ENCODE results near the gene PPIL6.

The PPIL6 gene

GRCh38 chr6:109458774-109459531 is 18.5 kb upstream of the PPIL6 start:
- H3K4me3 ChIP-seq (ENCODE audit: low read depth, low read length): no peak overlapping the region
- H3K4ac ChIP-seq (ENCODE audit: low read depth, low read length): no peak overlapping the region
- peak in 1 of 2 donors; percentile 20 for DNase-seq
- H2BK120ac ChIP-seq (ENCODE audit: insufficient read depth, low read length, poor library complexity): no peak overlapping the region
- H3K27me3 ChIP-seq (ENCODE audit: insufficient read depth, low read length): no peaks in the 10 kb centered on the region
- H3K23ac ChIP-seq (ENCODE audit: low read length): no peak overlapping the region
- no peak overlapping the region for H2BK12ac ChIP-seq (ENCODE audit: low read length)
- H3K18ac ChIP-seq (ENCODE audit: low read length): no peak overlapping the region
- no CpG with 5 or more reads among the region's 5 CpGs for WGBS (ENCODE audit: extremely low coverage, insufficient coverage, insufficient read length)
- peaks cover 1 to 4% of the 10 kb centered on the region in 2 experiments for H3K36me3 ChIP-seq (ENCODE audit: control insufficient read depth in 1 of 2, insufficient read depth in 2 of 2, low read length in 2 of 2)
- peaks cover 9% of the 10 kb centered on the region for H3K79me1 ChIP-seq (ENCODE audit: low read length)
- H3K79me2 ChIP-seq (ENCODE audit: control insufficient read depth, insufficient read depth, low read length, poor library complexity): peaks cover 7% of the 10 kb centered on the region
- no peak overlapping the region for H4K8ac ChIP-seq (ENCODE audit: low read depth, low read length)
- H4K12ac ChIP-seq (ENCODE audit: low read depth, low read length): no peak overlapping the region
- H3K9me3 ChIP-seq (ENCODE audit: insufficient read depth, low read depth, low read length): peaks cover 1% of the 10 kb centered on the region
- peaks cover 5 to 9% of the 10 kb centered on the region in 2 experiments for H3K4me1 ChIP-seq (ENCODE audit: control insufficient read depth in 1 of 2, insufficient read depth in 2 of 2, low read length in 2 of 2)
- H3K9ac ChIP-seq (ENCODE audit: low read length): no peak overlapping the region
- H3K4me2 ChIP-seq (ENCODE audit: low read length): no peak overlapping the region
- no peak overlapping the region for H4K91ac ChIP-seq (ENCODE audit: low read depth, low read length)
- H3K14ac ChIP-seq (ENCODE audit: low read length): no peak overlapping the region
- no peak overlapping the region for H2AK5ac ChIP-seq (ENCODE audit: low read length)
- H3K27ac ChIP-seq (ENCODE audit: low read depth, low read length): no peak overlapping the region
- no peak overlapping the region for H2AFZ ChIP-seq (ENCODE audit: insufficient read depth, low read length, poor library complexity)
- no peak overlapping the region for H2BK5ac ChIP-seq (ENCODE audit: low read depth, low read length, poor library complexity)

DNA sequence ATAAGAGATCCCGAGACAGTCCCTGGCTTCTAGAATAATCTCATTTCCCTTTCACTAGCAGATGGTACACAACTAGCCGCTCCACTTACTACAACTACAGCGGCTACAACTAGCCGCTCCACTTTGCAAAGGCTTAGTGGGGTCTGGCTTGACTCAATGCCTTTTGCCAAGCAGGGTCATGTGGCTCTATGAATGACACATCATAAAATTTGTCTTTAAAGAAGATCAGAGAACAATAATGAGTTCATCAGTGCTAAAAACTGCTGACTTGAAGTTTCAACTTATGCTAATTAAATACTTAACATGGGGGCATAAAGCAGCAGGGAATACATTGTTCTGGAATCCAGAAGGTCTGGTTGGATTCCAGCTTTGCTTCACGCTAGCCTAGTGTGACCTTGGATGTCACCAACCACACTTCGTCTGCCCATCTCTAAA is 17.2 kb upstream of the PPIL6 start:
- Histone ChIP-seq H3K79me1 (ENCODE audit: low read length) (peaks cover 9% of the 10 kb centered on the region), H2AFZ (ENCODE audit: insufficient read depth, low read length, poor library complexity) (no peak overlapping the region), H3K23ac (ENCODE audit: low read length) (no peak overlapping the region), H3K79me2 (ENCODE audit: control insufficient read depth, insufficient read depth, low read length, poor library complexity) (peaks cover 7% of the 10 kb centered on the region), H3K4me2 (ENCODE audit: low read length) (no peak overlapping the region), H3K36me3 (ENCODE audit: control insufficient read depth in 1 of 2, insufficient read depth in 2 of 2, low read length in 2 of 2) (peaks cover 10 to 11% of the 10 kb centered on the region in 2 experiments), H2BK120ac (ENCODE audit: insufficient read depth, low read length, poor library complexity) (no peak overlapping the region), H3K4ac (ENCODE audit: low read depth, low read length) (no peak overlapping the region), H4K8ac (ENCODE audit: low read depth, low read length) (no peak overlapping the region), H4K91ac (ENCODE audit: low read depth, low read length) (no peak overlapping the region), H2BK12ac (ENCODE audit: low read length) (no peak overlapping the region), H3K4me1 (ENCODE audit: control insufficient read depth in 1 of 2, insufficient read depth in 2 of 2, low read length in 2 of 2) (peaks cover 5 to 9% of the 10 kb centered on the region in 2 experiments), H3K4me3 (ENCODE audit: low read depth, low read length) (no peak overlapping the region), H2AK5ac (ENCODE audit: low read length) (no peak overlapping the region), H4K12ac (ENCODE audit: low read depth, low read length) (no peak overlapping the region), H2BK5ac (ENCODE audit: low read depth, low read length, poor library complexity) (no peak overlapping the region), H3K9me3 (ENCODE audit: insufficient read depth, low read depth, low read length) (peaks cover 1% of the 10 kb centered on the region), H3K9ac (ENCODE audit: low read length) (no peak overlapping the region), H3K14ac (ENCODE audit: low read length) (no peak overlapping the region), H3K18ac (ENCODE audit: low read length) (no peak overlapping the region), H3K27me3 (ENCODE audit: insufficient read depth, low read length) (no peaks in the 10 kb centered on the region), H3K27ac (ENCODE audit: low read depth, low read length) (no peak overlapping the region)
- no CpG with 5 or more reads among the region's 6 CpGs for WGBS (ENCODE audit: extremely low coverage, insufficient coverage, insufficient read length)
- peak in 1 of 2 donors; percentile 66 for DNase-seq

GRCh38 chr6:109456710-109457561 is 16.5 kb upstream of the PPIL6 start:
- peaks cover 5 to 9% of the 10 kb centered on the region in 2 experiments for H3K4me1 ChIP-seq (ENCODE audit: control insufficient read depth in 1 of 2, insufficient read depth in 2 of 2, low read length in 2 of 2)
- no peak overlapping the region for H4K91ac ChIP-seq (ENCODE audit: low read depth, low read length)
- no peak overlapping the region for H4K8ac ChIP-seq (ENCODE audit: low read depth, low read length)
- H4K12ac ChIP-seq (ENCODE audit: low read depth, low read length): no peak overlapping the region
- peak overlapping the region; percentile 98 for H3K4me2 ChIP-seq (ENCODE audit: low read length)
- H3K79me1 ChIP-seq (ENCODE audit: low read length): peaks cover 9% of the 10 kb centered on the region
- no peak overlapping the region for H3K23ac ChIP-seq (ENCODE audit: low read length)
- no peak overlapping the region for H2BK12ac ChIP-seq (ENCODE audit: low read length)
- H3K79me2 ChIP-seq (ENCODE audit: control insufficient read depth, insufficient read depth, low read length, poor library complexity): peaks cover 7% of the 10 kb centered on the region
- H3K4me3 ChIP-seq (ENCODE audit: low read depth, low read length): no peak overlapping the region
- no peak overlapping the region for H3K9ac ChIP-seq (ENCODE audit: low read length)
- no peaks in the 10 kb centered on the region for H3K27me3 ChIP-seq (ENCODE audit: insufficient read depth, low read length)
- no peak overlapping the region for H2AFZ ChIP-seq (ENCODE audit: insufficient read depth, low read length, poor library complexity)
- no peak overlapping the region for H2BK120ac ChIP-seq (ENCODE audit: insufficient read depth, low read length, poor library complexity)
- no peak overlapping the region for H2AK5ac ChIP-seq (ENCODE audit: low read length)
- no peak overlapping the region for H3K4ac ChIP-seq (ENCODE audit: low read depth, low read length)
- no peak overlapping the region for H3K27ac ChIP-seq (ENCODE audit: low read depth, low read length)
- no peak overlapping the region for H3K14ac ChIP-seq (ENCODE audit: low read length)
- no peak overlapping the region for H3K18ac ChIP-seq (ENCODE audit: low read length)
- peaks cover 14 to 17% of the 10 kb centered on the region in 2 experiments for H3K36me3 ChIP-seq (ENCODE audit: control insufficient read depth in 1 of 2, insufficient read depth in 2 of 2, low read length in 2 of 2)
- peak in 1 of 2 donors; percentile 27 for DNase-seq
- no peak overlapping the region for H2BK5ac ChIP-seq (ENCODE audit: low read depth, low read length, poor library complexity)
- no CpG with 5 or more reads among the region's 16 CpGs for WGBS (ENCODE audit: extremely low coverage, insufficient coverage, insufficient read length)
- H3K9me3 ChIP-seq (ENCODE audit: insufficient read depth, low read depth, low read length): peaks cover 1% of the 10 kb centered on the region

DNA sequence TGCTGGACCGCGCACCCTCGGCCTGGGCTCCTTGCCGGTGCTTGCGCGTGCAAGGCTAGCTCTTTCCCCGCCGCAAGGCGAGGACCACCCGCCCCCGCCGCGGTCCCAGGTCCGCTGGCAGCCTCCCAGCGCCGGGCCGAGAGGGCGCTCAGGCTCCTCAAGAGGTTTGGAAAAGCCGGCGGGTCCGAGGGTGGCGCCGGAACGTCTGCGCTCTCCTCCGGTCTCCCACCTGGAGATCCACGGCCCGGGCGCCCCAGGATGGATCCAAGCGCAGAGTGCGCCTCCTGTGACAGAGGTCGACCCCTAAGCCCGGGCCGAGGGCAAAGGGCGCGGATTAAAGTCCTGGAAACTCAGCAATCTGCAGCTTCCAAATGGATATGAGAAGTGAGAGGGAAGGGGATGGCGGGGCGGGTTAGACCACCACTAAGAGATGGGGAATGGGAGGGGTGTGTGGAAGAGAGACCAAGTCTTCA is 15.7 kb upstream of the PPIL6 start:
- no peak overlapping the region for H2BK12ac ChIP-seq (ENCODE audit: low read length)
- no peaks in the 10 kb centered on the region for H3K27me3 ChIP-seq (ENCODE audit: insufficient read depth, low read length)
- H3K4ac ChIP-seq (ENCODE audit: low read depth, low read length): peak overlapping the region; percentile 47
- H3K23ac ChIP-seq (ENCODE audit: low read length): no peak overlapping the region
- H2AK5ac ChIP-seq (ENCODE audit: low read length): peak overlapping the region; percentile 75
- peak overlapping the region; percentile 79 for H3K4me3 ChIP-seq (ENCODE audit: low read depth, low read length)
- H4K8ac ChIP-seq (ENCODE audit: low read depth, low read length): peak overlapping the region; percentile 79
- H3K4me1 ChIP-seq (ENCODE audit: control insufficient read depth in 1 of 2, insufficient read depth in 2 of 2, low read length in 2 of 2): peaks cover 5 to 9% of the 10 kb centered on the region in 2 experiments
- peak overlapping the region; percentile 98 for H3K4me2 ChIP-seq (ENCODE audit: low read length)
- H2BK5ac ChIP-seq (ENCODE audit: low read depth, low read length, poor library complexity): peak overlapping the region; percentile 6
- peaks cover 21 to 22% of the 10 kb centered on the region in 2 experiments for H3K36me3 ChIP-seq (ENCODE audit: control insufficient read depth in 1 of 2, insufficient read depth in 2 of 2, low read length in 2 of 2)
- H3K79me1 ChIP-seq (ENCODE audit: low read length): peaks cover 9% of the 10 kb centered on the region
- peak overlapping the region; percentile 53 for H3K14ac ChIP-seq (ENCODE audit: low read length)
- peak overlapping the region; percentile 78 for H4K12ac ChIP-seq (ENCODE audit: low read depth, low read length)
- H3K79me2 ChIP-seq (ENCODE audit: control insufficient read depth, insufficient read depth, low read length, poor library complexity): peaks cover 7% of the 10 kb centered on the region
- peak overlapping the region; percentile 60 for H4K91ac ChIP-seq (ENCODE audit: low read depth, low read length)
- H2BK120ac ChIP-seq (ENCODE audit: insufficient read depth, low read length, poor library complexity): peak overlapping the region; percentile 40
- no peak for DNase-seq
- H2AFZ ChIP-seq (ENCODE audit: insufficient read depth, low read length, poor library complexity): peak overlapping the region; percentile 79
- H3K9ac ChIP-seq (ENCODE audit: low read length): peak overlapping the region; percentile 80
- peak overlapping the region; percentile 10 for H3K27ac ChIP-seq (ENCODE audit: low read depth, low read length)
- no CpG with 5 or more reads among the region's 38 CpGs for WGBS (ENCODE audit: extremely low coverage, insufficient coverage, insufficient read length)
- peak overlapping the region; percentile 86 for H3K18ac ChIP-seq (ENCODE audit: low read length)
- peaks cover 1% of the 10 kb centered on the region for H3K9me3 ChIP-seq (ENCODE audit: insufficient read depth, low read depth, low read length)
